ENCODE data around the gene WDR89. TPM values are rescaled to one million over a fixed set of nuclear protein-coding genes. Genes with fewer than 3 reads are reported as not detected.

Gene WDR89
- total and polyA plus RNA-seq, 10 donors = 9.5 to 18.9 (median 17.4) TPM

GRCh38 chr14:63604626-63605025, 37.0 kb downstream of the WDR89 start:
- intact Hi-C loops (cut with DNase I; ENCODE audit: low total_unique reads) = no loop called here
- no peaks in the 10 kb centered on the region for H3K27me3 ChIP-seq (replicated peaks in 1 of 7)
- 92 to 97% (median 95%) methylated on average over 5 of the region's 5 CpGs for WGBS, 5 donors
- no peak for DNase-seq
- TF ChIP-seq POLR2A (IDR thresholded peaks at IDR 0.05) (no peak), CTCF (IDR thresholded peaks at IDR 0.05 in 8 of 11, conservative IDR thresholded peaks at IDR 0.05 in 3 of 11) (no peak), POLR2AphosphoS5 (IDR thresholded peaks at IDR 0.05) (no peak)
- H3K9me3 ChIP-seq = no peaks in the 10 kb centered on the region
- no peaks in the 10 kb centered on the region for H3K4me1 ChIP-seq
- H3K27ac ChIP-seq = no peak overlapping the region
- H3K4me3 ChIP-seq = no peak overlapping the region
- H3K36me3 ChIP-seq = peaks cover 0 to 46% (median 6%) of the 10 kb centered on the region in 6 donors

GRCh38 chr14:63603749-63604277, 37.9 kb downstream of the WDR89 start:
- Histone ChIP-seq H3K9me3 (no peaks in the 10 kb centered on the region), H3K27ac (no peak overlapping the region), H3K4me3 (no peak overlapping the region), H3K36me3 (peaks cover 0 to 54% (median 14%) of the 10 kb centered on the region in 6 donors), H3K4me1 (no peaks in the 10 kb centered on the region), H3K27me3 (replicated peaks in 1 of 7) (no peaks in the 10 kb centered on the region)
- intact Hi-C loops (cut with DNase I; ENCODE audit: low total_unique reads) = no loop called here
- WGBS, 5 donors = 67 to 80% (median 76%) methylated on average over 5 of the region's 5 CpGs
- DNase-seq = no peak
- TF ChIP-seq POLR2AphosphoS5 (IDR thresholded peaks at IDR 0.05) = no peak
- no peak for TF ChIP-seq POLR2A (IDR thresholded peaks at IDR 0.05)
- no peak for TF ChIP-seq CTCF (IDR thresholded peaks at IDR 0.05 in 8 of 11, conservative IDR thresholded peaks at IDR 0.05 in 3 of 11)

GRCh38 chr14:63598807-63599206, 42.9 kb downstream of the WDR89 start:
- intact Hi-C loops (cut with DNase I; ENCODE audit: low total_unique reads) = no loop called here
- Histone ChIP-seq H3K4me1 (no peaks in the 10 kb centered on the region), H3K27ac (no peak overlapping the region), H3K9me3 (peaks cover 0 to 30% (median 16%) of the 10 kb centered on the region in 8 donors), H3K27me3 (replicated peaks in 1 of 7) (no peaks in the 10 kb centered on the region), H3K36me3 (peaks cover 3 to 86% (median 24%) of the 10 kb centered on the region in 6 donors), H3K4me3 (no peak overlapping the region)
- TF ChIP-seq CTCF (IDR thresholded peaks at IDR 0.05 in 8 of 11, conservative IDR thresholded peaks at IDR 0.05 in 3 of 11) (no peak), POLR2A (IDR thresholded peaks at IDR 0.05) (no peak), POLR2AphosphoS5 (IDR thresholded peaks at IDR 0.05) (no peak)
- DNase-seq = no peak
- WGBS, 5 donors = 91 to 97% (median 95%) methylated on average over 4 of the region's 4 CpGs

- DNase-seq = no peak
- Histone ChIP-seq H3K27ac (no peak overlapping the region), H3K4me3 (no peak overlapping the region), H3K4me1 (no peaks in the 10 kb centered on the region), H3K9me3 (peaks cover 0 to 41% (median 25%) of the 10 kb centered on the region in 8 donors), H3K36me3 (peaks cover 3 to 73% (median 20%) of the 10 kb centered on the region in 6 donors), H3K27me3 (replicated peaks in 1 of 7) (no peaks in the 10 kb centered on the region)
- TF ChIP-seq POLR2A (IDR thresholded peaks at IDR 0.05) = no peak
- TF ChIP-seq CTCF (IDR thresholded peaks at IDR 0.05 in 8 of 11, conservative IDR thresholded peaks at IDR 0.05 in 3 of 11) = no peak
- no peak for TF ChIP-seq POLR2AphosphoS5 (IDR thresholded peaks at IDR 0.05)
- 92 to 96% (median 93%) methylated on average over 4 of the region's 4 CpGs for WGBS, 5 donors
- intact Hi-C loops (cut with DNase I; ENCODE audit: low total_unique reads) = no loop called here
Observed at GRCh38 chr14:63596998-63597658, 44.5 kb downstream of the WDR89 start.

All from spleen (tissue), 11 donors.